Keratinocyte (primary cell): ENCODE results near the gene MGAT4A. TPM values are rescaled to one million over a fixed set of nuclear protein-coding genes. Genes with fewer than 3 reads are reported as not detected.

Source experiments
- DNase-seq: peaks from one replicate; pipeline ENCODE4 v3.0.0-alpha.2; 2011; ENCODE audit warnings: low read depth, missing footprints, low spot score
- FAIRE-seq: peaks from 2 replicates; lab custom pipeline; 2011; peaks lifted over from hg19 to GRCh38; lab: Jason Lieb, UNC
- H2AFZ ChIP-seq: 2 replicates; pipeline ENCODE4 v1.6.0; 2012; ENCODE audit warnings: low read length, control low read depth, inconsistent platforms; ENCODE audit not compliant: control insufficient read depth
- H3K27ac ChIP-seq: 2 replicates; pipeline ENCODE4 v1.5.1; 2011; ENCODE audit warnings: low read length; ENCODE audit not compliant: control insufficient read depth, insufficient read depth
- H3K27me3 ChIP-seq: 3 replicates; pipeline ENCODE4 v1.6.0; 2011; ENCODE audit warnings: low read length; ENCODE audit not compliant: control insufficient read depth, insufficient read depth; ENCODE audit errors: extremely low read depth
- H3K36me3 ChIP-seq, 2 experiments: 2 replicates in 1 of 2; 3 replicates in 1 of 2; pipeline ENCODE4 v1.5.1; 2011; ENCODE audit warnings: low read length in 2 of 2, mild to moderate bottlenecking in 1 of 2; ENCODE audit not compliant: control insufficient read depth in 2 of 2, insufficient read depth in 2 of 2; ENCODE audit errors: extremely low read depth in 1 of 2
- H3K4me1 ChIP-seq: 3 replicates; pipeline ENCODE4 v1.5.1; 2011; ENCODE audit warnings: low read length; ENCODE audit not compliant: control insufficient read depth, insufficient read depth; ENCODE audit errors: extremely low read depth
- H3K4me2 ChIP-seq: 3 replicates; pipeline ENCODE4 v1.6.0; 2011; ENCODE audit warnings: low read depth, low read length; ENCODE audit not compliant: control insufficient read depth, insufficient read depth; ENCODE audit errors: extremely low read depth
- H3K4me3 ChIP-seq, 3 experiments: fragments of 200-600 bp in 1 of 3; sonication (generic) in 1 of 3; 2 replicates in 2 of 3; 3 replicates in 1 of 3; pipeline ENCODE4 v1.5.1; 2011 to 2016; ENCODE audit warnings: low read length in 3 of 3, mild to moderate bottlenecking in 3 of 3, control low read depth in 2 of 3, inconsistent platforms in 1 of 3, low read depth in 1 of 3, mixed read lengths in 1 of 3, mixed run types in 1 of 3, moderate library complexity in 1 of 3; ENCODE audit not compliant: control insufficient read depth in 2 of 3, insufficient read depth in 2 of 3; ENCODE audit errors: extremely low read depth in 1 of 3
- H3K79me2 ChIP-seq: 2 replicates; pipeline ENCODE4 v1.6.0; 2012; ENCODE audit warnings: low read length; ENCODE audit not compliant: control insufficient read depth, insufficient read depth
- H3K9ac ChIP-seq: 3 replicates; pipeline ENCODE4 v1.6.0; 2011; ENCODE audit warnings: low read length; ENCODE audit not compliant: control insufficient read depth, insufficient read depth; ENCODE audit errors: extremely low read depth
- H3K9me1 ChIP-seq: 3 replicates; pipeline ENCODE4 v1.6.0; 2011; ENCODE audit warnings: low read length; ENCODE audit not compliant: control insufficient read depth, insufficient read depth; ENCODE audit errors: extremely low read depth
- H3K9me3 ChIP-seq: 2 replicates; pipeline ENCODE4 v1.5.1; 2012; ENCODE audit warnings: low read depth, low read length; ENCODE audit not compliant: control insufficient read depth
- H4K20me1 ChIP-seq: 3 replicates; pipeline ENCODE4 v1.6.0; 2011; ENCODE audit warnings: low read length; ENCODE audit not compliant: control insufficient read depth, insufficient read depth; ENCODE audit errors: extremely low read depth
- EZH2 ChIP-seq: IDR thresholded peaks from one replicate; pipeline ENCODE4 v1.6.1; 2012; ENCODE audit warnings: inconsistent platforms, mild to moderate bottlenecking, low read length, moderate library complexity
- dilution Hi-C: fragments of 300-500 bp; cut with MboI; formaldehyde crosslinking; loops from one replicate; pipeline ENCODE4 v1.7.0; 2020; ENCODE audit warnings: low sequenced_read_pairs; ENCODE audit not compliant: extremely low pct_ligation_motif_present
- polyA plus RNA-seq, 5 experiments: library from polyadenylated mRNA; depleted of rRNA in 3 of 5; stranded (reverse) in 3 of 5; stranded (forward) in 1 of 5; unstranded in 1 of 5; fragments of >200 nt; gene quantifications; 1 replicate in 1 of 5; 2 replicates in 3 of 5; 3 replicates in 1 of 5; pipeline versions ENCODE4 v1.2.1 to v1.2.3, GENCODE V29; 2011 to 2012; ENCODE audit warnings: missing spikeins in 2 of 5, low read depth in 1 of 5, low replicate concordance in 1 of 5
- TF ChIP-seq, protein P1 (sequence below), 3 experiments: IDR thresholded peaks in 1 of 3; conservative IDR thresholded peaks in 1 of 3; optimal IDR thresholded peaks in 1 of 3; 2 replicates in 2 of 3; 3 replicates in 1 of 3; pipeline versions ENCODE3 to v1.5.1; 2011; ENCODE audit warnings: low read length in 3 of 3, mild to moderate bottlenecking in 3 of 3, moderate library complexity in 2 of 3, control low read depth in 1 of 3, inconsistent platforms in 1 of 3; ENCODE audit not compliant: insufficient read depth in 2 of 3; ENCODE audit errors: extremely low read depth in 1 of 3

The MGAT4A gene
- polyA plus RNA-seq, 1 donor (not counting 4 experiments of a cell fraction or from before 2014, with no cell fraction given): 0.81 TPM

DNA sequence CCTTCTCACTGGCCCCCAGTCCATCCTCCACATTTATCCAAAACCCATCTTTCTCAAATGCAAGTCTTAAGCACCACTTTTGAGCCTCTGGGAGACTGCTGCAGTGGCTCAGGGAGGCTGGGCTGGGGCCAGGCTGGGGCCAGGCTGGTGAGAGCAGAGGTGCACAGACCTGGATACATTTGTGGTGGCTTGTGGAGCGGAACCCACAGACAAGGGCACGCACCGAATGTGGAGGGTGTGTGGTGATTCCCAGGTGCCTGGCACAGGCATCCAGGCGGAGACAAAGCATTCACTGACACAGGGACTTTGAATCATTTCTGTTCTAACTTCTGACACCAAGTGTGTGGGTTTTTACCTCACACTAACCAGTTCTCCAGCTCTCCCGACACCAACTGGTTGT, 42.2 kb upstream of the MGAT4A start:
- H3K9me3 ChIP-seq: no peaks in the 10 kb centered on the region
- no peak overlapping the region for H3K27ac ChIP-seq
- H3K4me3 ChIP-seq: no peak overlapping the region
- H3K9ac ChIP-seq: no peak overlapping the region
- FAIRE-seq: no peak
- DNase-seq: no peak
- TF ChIP-seq, protein P1, sequence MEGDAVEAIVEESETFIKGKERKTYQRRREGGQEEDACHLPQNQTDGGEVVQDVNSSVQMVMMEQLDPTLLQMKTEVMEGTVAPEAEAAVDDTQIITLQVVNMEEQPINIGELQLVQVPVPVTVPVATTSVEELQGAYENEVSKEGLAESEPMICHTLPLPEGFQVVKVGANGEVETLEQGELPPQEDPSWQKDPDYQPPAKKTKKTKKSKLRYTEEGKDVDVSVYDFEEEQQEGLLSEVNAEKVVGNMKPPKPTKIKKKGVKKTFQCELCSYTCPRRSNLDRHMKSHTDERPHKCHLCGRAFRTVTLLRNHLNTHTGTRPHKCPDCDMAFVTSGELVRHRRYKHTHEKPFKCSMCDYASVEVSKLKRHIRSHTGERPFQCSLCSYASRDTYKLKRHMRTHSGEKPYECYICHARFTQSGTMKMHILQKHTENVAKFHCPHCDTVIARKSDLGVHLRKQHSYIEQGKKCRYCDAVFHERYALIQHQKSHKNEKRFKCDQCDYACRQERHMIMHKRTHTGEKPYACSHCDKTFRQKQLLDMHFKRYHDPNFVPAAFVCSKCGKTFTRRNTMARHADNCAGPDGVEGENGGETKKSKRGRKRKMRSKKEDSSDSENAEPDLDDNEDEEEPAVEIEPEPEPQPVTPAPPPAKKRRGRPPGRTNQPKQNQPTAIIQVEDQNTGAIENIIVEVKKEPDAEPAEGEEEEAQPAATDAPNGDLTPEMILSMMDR (optimal IDR thresholded peaks at IDR 0.05 in 1 of 3, IDR thresholded peaks at IDR 0.05 in 1 of 3, conservative IDR thresholded peaks at IDR 0.05 in 1 of 3; ENCODE audit: extremely low read depth in 1 of 3, insufficient read depth in 2 of 3, low read length in 3 of 3): no peak
- TF ChIP-seq EZH2: no peak
- no peaks in the 10 kb centered on the region for H3K9me1 ChIP-seq
- no peak overlapping the region for H3K4me2 ChIP-seq
- H3K79me2 ChIP-seq: no peaks in the 10 kb centered on the region
- H3K27me3 ChIP-seq: no peaks in the 10 kb centered on the region
- H4K20me1 ChIP-seq: no peaks in the 10 kb centered on the region
- H3K4me1 ChIP-seq: peaks cover 8% of the 10 kb centered on the region
- dilution Hi-C loops: no loop called here
- H3K36me3 ChIP-seq: no peaks in the 10 kb centered on the region
- H2AFZ ChIP-seq: no peak overlapping the region

DNA sequence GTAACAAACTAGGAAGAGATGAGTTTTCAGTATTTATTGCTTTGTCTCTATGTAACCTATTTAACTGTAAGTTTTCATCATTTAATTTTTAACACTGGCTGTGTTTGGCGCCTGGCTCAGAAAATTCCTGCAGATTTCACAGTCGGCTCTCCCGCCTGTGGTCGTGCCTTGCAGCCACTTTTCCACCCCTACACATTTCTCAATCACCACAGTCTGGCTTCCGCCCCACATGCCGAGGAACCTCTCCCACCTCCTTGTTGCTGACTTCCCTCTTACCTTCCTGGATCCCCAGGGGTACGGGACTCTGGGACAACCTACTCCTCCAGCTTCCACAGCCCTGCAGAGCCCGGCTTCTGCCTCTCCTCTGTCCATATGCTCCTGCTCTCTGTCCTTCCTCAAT, 41.6 kb upstream of the MGAT4A start:
- dilution Hi-C loops: no loop called here
- no peak overlapping the region for H3K27ac ChIP-seq
- H3K27me3 ChIP-seq: no peaks in the 10 kb centered on the region
- no peaks in the 10 kb centered on the region for H3K79me2 ChIP-seq
- no peaks in the 10 kb centered on the region for H3K9me3 ChIP-seq
- no peaks in the 10 kb centered on the region for H3K9me1 ChIP-seq
- no peak overlapping the region for H3K4me3 ChIP-seq
- no peak overlapping the region for H2AFZ ChIP-seq
- H3K4me2 ChIP-seq: no peak overlapping the region
- H3K9ac ChIP-seq: no peak overlapping the region
- no peaks in the 10 kb centered on the region for H4K20me1 ChIP-seq
- no peaks in the 10 kb centered on the region for H3K36me3 ChIP-seq
- FAIRE-seq: no peak
- DNase-seq: no peak
- TF ChIP-seq, protein P1 (optimal IDR thresholded peaks at IDR 0.05 in 1 of 3, IDR thresholded peaks at IDR 0.05 in 1 of 3, conservative IDR thresholded peaks at IDR 0.05 in 1 of 3; ENCODE audit: extremely low read depth in 1 of 3, insufficient read depth in 2 of 3, low read length in 3 of 3): no peak
- no peak for TF ChIP-seq EZH2
- H3K4me1 ChIP-seq: peaks cover 8% of the 10 kb centered on the region
